Esophagus squamous epithelium (tissue), 5 donors: ENCODE measurements around the gene PLCB1. TPM values are rescaled to one million over a fixed set of nuclear protein-coding genes. Genes with fewer than 3 reads are reported as not detected.
A peak's percentile ranks its signal among the peaks of the same experiment; 100 is the strongest.

Source experiments
- DNase-seq: peaks from one replicate; lab custom pipeline; 2025; lab: John Stamatoyannopoulos, UW
- H3K27ac ChIP-seq, 4 donors: fragments of 200-600 bp; sonication (generic); one replicate each; pipeline ENCODE4 v1.5.1; 2016 to 2019; ENCODE audit warnings: mild to moderate bottlenecking in 1 of 4
- H3K27me3 ChIP-seq, 4 donors: fragments of 200-600 bp; sonication (generic); 1 replicate in 3 of 4; 2 replicates in 1 of 4; pipeline versions ENCODE4 v1.5.1 to v1.6.0; 2017 to 2021; ENCODE audit warnings: antibody characterized with exemption in 1 of 4
- H3K36me3 ChIP-seq, 3 donors: fragments of 200-600 bp; sonication (generic); one replicate each; pipeline ENCODE4 v1.5.1; 2016 to 2019
- H3K4me1 ChIP-seq, 3 donors: fragments of 200-600 bp; sonication (generic); one replicate each; pipeline ENCODE4 v1.5.1; 2017 to 2019
- H3K4me3 ChIP-seq, 4 donors: fragments of 200-600 bp; sonication (generic); 1 replicate in 3 of 4; 2 replicates in 1 of 4; pipeline ENCODE4 v1.5.1; 2016 to 2019; ENCODE audit warnings: mild to moderate bottlenecking in 2 of 4, moderate library complexity in 1 of 4
- H3K9me3 ChIP-seq, 3 donors: fragments of 200-600 bp; sonication (generic); one replicate each; pipeline ENCODE4 v1.5.1; 2016 to 2019
- POLR2A ChIP-seq, 4 donors: fragments of 450-650 bp; IDR thresholded peaks; one replicate each; pipeline ENCODE4 v1.6.1; 2017; ENCODE audit warnings: antibody characterized with exemption in 4 of 4, mild to moderate bottlenecking in 4 of 4, moderate library complexity in 3 of 4
- WGBS, 2 donors: methylation state at CpG; one replicate each; pipeline ENCODE4 v1.1.5; 2018; 5-methylcytosine and 5-hydroxymethylcytosine counted together
- intact Hi-C: fragments of 100-400 bp; cut with DNase I; formaldehyde crosslinking; loops from one replicate; pipeline ENCODE4 v1.15.0; 2022
- total RNA-seq, 4 donors: library from RNA; depleted of rRNA; stranded (reverse); fragments of >200 nt; gene quantifications; one replicate each; pipeline ENCODE4 v1.1.0, GENCODE V29; 2016
- TF ChIP-seq, protein P1 (sequence below), 6 experiments: fragments of 450-650 bp in 4 of 6; fragments of 200-600 bp in 2 of 6; sonication (generic) in 2 of 6; IDR thresholded peaks; one replicate each; pipeline ENCODE4 v1.5.1; 2016 to 2019; ENCODE audit warnings: antibody characterized with exemption in 6 of 6, mild to moderate bottlenecking in 4 of 6, moderate library complexity in 4 of 6
- donor health status: DM: yes; HTN: yes; CAD: no.

Gene PLCB1
- total RNA-seq, 4 donors from 2014 or later, result 1.9 to 20.4 (median 5.0) TPM

DNA sequence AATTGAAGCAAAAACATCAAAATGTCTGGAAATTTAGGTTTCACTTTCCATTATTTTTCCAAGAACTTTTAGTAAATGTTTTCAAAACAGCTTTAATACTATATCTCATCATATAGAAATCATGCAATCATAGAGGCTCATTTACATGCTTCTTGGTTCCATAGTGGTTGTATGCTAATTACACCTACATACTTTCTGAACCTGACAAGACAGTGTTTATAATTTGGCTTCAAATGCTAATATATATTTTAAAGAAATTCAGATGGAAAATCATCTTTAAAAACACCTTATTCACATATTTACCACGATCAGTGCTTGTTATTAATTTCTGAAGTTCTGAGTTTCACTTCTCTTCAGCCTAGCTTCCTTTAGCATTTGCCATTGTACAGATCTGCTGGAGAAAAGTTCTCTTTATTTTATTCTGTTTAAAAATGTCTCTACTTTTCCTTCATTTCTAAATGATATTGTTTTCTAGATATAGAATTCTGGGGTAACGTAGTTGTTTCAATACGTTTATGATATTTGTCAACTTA lies 89.9 kb downstream of the PLCB1 start:
- intact Hi-C loops, result no loop called here
- Histone ChIP-seq H3K4me1 (peaks cover 0 to 16% (median 0%) of the 10 kb centered on the region in 3 donors), H3K9me3 (no peaks in the 10 kb centered on the region), H3K4me3 (no peak overlapping the region), H3K36me3 (no peaks in the 10 kb centered on the region), H3K27ac (peak overlapping the region in 1 of 4 donors; percentile 37), H3K27me3 (no peaks in the 10 kb centered on the region)
- no peak for TF ChIP-seq POLR2A (IDR thresholded peaks at IDR 0.05)
- TF ChIP-seq, protein P1, sequence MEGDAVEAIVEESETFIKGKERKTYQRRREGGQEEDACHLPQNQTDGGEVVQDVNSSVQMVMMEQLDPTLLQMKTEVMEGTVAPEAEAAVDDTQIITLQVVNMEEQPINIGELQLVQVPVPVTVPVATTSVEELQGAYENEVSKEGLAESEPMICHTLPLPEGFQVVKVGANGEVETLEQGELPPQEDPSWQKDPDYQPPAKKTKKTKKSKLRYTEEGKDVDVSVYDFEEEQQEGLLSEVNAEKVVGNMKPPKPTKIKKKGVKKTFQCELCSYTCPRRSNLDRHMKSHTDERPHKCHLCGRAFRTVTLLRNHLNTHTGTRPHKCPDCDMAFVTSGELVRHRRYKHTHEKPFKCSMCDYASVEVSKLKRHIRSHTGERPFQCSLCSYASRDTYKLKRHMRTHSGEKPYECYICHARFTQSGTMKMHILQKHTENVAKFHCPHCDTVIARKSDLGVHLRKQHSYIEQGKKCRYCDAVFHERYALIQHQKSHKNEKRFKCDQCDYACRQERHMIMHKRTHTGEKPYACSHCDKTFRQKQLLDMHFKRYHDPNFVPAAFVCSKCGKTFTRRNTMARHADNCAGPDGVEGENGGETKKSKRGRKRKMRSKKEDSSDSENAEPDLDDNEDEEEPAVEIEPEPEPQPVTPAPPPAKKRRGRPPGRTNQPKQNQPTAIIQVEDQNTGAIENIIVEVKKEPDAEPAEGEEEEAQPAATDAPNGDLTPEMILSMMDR (IDR thresholded peaks at IDR 0.05), result no peak
- WGBS, 2 donors, result 74 to 85% methylated on average over 3 of the region's 3 CpGs
- DNase-seq, result no peak

DNA sequence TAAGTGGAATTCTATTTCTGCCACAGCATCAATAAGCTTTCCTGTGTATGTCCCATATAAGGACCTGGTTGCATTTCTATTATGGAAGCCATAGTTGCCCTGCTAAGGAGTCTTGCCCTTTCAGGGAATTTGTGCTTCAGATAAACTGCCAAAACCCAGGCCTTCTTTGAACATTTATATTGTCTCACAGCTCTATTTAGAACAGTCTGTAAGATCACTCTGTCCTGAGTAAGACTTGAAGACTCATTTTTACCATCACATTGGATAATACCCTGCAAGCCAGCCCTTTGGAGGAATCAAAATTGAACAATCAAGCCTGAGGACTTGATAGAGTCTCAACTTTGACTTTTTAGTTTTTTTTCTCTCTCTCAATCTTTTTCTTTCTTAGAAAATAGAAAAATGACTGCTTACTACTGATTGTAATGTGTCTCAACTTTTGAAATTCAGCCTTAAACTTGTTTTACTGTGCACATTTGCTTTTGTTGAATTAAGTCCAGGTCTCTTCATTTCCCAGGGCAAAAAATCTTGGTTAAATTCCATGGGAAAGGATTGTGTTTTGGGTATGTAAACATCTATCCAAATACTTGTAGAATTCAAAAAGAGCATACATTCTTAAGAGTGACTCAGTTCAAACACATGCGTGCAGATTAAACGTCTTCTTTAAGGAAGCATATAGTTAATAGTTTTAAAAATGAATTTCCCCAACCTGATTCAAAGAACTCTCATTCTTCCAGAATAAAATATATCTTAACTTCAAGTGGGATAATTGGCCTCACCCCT lies 91.2 kb downstream of the PLCB1 start:
- Histone ChIP-seq H3K9me3 (no peaks in the 10 kb centered on the region), H3K36me3 (no peaks in the 10 kb centered on the region), H3K4me3 (no peak overlapping the region), H3K27me3 (no peaks in the 10 kb centered on the region), H3K27ac (peak overlapping the region in 3 of 4 donors; percentile 24 to 53 (median 37)), H3K4me1 (peaks cover 0 to 16% (median 0%) of the 10 kb centered on the region in 3 donors)
- WGBS, 2 donors, result 16 to 28% methylated on average over 2 of the region's 2 CpGs
- intact Hi-C loops, result no loop called here
- DNase-seq, result no peak
- TF ChIP-seq, protein P1 (IDR thresholded peaks at IDR 0.05), result no peak
- no peak for TF ChIP-seq POLR2A (IDR thresholded peaks at IDR 0.05)

DNA sequence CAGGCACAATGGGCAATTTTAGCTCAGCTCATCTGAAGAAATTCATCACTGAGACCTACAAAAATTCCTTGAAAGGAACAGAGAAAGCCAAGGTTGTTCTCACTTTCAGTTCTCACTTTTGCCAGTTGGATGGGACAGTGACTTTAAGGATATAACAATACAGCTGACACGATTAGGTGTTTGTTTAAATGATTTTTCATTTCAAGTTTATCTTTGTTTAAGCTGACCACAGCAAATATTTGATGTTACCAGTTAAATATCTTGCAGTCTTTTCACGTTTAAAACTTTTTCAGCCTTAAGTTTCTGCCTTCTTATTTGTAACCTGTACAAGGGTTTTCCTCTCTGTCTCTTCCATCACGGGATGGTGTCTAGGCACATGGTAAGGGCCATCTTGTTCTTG lies 93.6 kb downstream of the PLCB1 start:
- Histone ChIP-seq H3K4me3 (no peak overlapping the region), H3K27ac (no peak overlapping the region), H3K4me1 (peaks cover 0 to 12% (median 0%) of the 10 kb centered on the region in 3 donors), H3K36me3 (no peaks in the 10 kb centered on the region), H3K9me3 (no peaks in the 10 kb centered on the region), H3K27me3 (no peaks in the 10 kb centered on the region)
- 50 to 62% methylated on average over 3 of the region's 3 CpGs for WGBS, 2 donors
- DNase-seq, result no peak
- no peak for TF ChIP-seq POLR2A (IDR thresholded peaks at IDR 0.05)
- TF ChIP-seq, protein P1 (IDR thresholded peaks at IDR 0.05), result no peak
- intact Hi-C loops, result no loop called here

DNA sequence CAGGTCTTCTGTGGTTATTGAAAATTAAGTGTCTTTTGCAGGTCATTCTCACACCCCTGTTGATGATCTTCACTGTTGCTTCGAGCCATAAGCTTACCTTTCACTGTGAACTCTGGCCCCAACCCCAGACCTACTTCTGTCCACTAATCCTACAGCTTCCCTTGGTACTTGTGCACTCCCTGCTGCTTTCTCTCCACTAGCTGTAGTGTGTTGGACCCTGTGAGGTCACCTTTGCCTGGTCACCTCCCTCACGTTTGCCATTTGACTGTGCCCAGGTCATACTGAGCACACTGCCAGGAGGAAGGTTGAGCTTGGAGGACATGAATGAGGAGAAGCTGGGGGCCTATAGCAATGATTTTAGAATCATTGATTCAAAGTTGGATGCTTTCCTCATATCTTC lies 94.0 kb downstream of the PLCB1 start:
- no peak overlapping the region for H3K4me3 ChIP-seq
- DNase-seq, result no peak
- H3K36me3 ChIP-seq, result no peaks in the 10 kb centered on the region
- peaks cover 0 to 10% (median 0%) of the 10 kb centered on the region in 3 donors for H3K4me1 ChIP-seq
- H3K27me3 ChIP-seq, result no peaks in the 10 kb centered on the region
- intact Hi-C loops, result no loop called here
- TF ChIP-seq POLR2A (IDR thresholded peaks at IDR 0.05), result no peak
- TF ChIP-seq, protein P1 (IDR thresholded peaks at IDR 0.05), result no peak
- no peaks in the 10 kb centered on the region for H3K9me3 ChIP-seq
- H3K27ac ChIP-seq, result no peak overlapping the region
- WGBS, 2 donors, result 52 to 73% methylated on average over 2 of the region's 2 CpGs

DNA sequence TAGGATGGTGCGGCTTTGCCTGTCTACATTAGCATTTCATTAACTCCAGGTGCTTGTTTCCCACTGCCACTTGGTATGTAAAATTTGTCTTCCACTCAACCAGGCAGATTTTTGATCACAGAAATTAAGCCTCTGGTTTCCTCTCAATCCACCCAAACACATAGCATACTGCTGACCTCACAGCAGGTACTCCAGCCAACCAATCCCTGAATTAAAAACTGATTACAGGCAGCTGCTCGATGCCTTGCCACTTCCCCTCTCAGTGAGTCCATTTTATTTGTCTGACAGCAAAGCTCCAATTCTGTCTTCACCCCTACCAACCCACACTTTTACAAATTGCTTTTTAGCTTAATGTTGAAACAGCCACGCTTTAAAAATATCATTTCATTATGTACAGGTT lies 95.2 kb downstream of the PLCB1 start:
- Histone ChIP-seq H3K27ac (no peak overlapping the region), H3K27me3 (no peaks in the 10 kb centered on the region), H3K4me1 (peaks cover 0 to 16% (median 0%) of the 10 kb centered on the region in 3 donors), H3K9me3 (no peaks in the 10 kb centered on the region), H3K36me3 (no peaks in the 10 kb centered on the region), H3K4me3 (no peak overlapping the region)
- TF ChIP-seq, protein P1 (IDR thresholded peaks at IDR 0.05), result no peak
- no peak for TF ChIP-seq POLR2A (IDR thresholded peaks at IDR 0.05)
- WGBS, 2 donors, result 75 to 84% methylated on average over 3 of the region's 3 CpGs
- no peak for DNase-seq
- intact Hi-C loops, result no loop called here
